Measurements from ENCODE around the gene MEGF8. TPM values are rescaled to one million over a fixed set of nuclear protein-coding genes. Genes with fewer than 3 reads are reported as not detected.

Gene MEGF8
- total and polyA plus RNA-seq, 2 of the 8 experiments (the other 6 are each of a cell fraction or from before 2014, with no cell fraction given): 13.0 to 23.7 TPM

- Histone ChIP-seq H3K4me1 (replicated peaks in 1 of 4; ENCODE audit: control insufficient read depth in 3 of 4, insufficient read depth in 4 of 4, low read length in 3 of 4) (peaks cover 0 to 7% (median 3%) of the 10 kb centered on the region in 4 experiments; a peak in 5 of 7 replicates), H3K9me3 (ENCODE audit: insufficient read depth in 2 of 2, low read depth in 1 of 2, low read length in 1 of 2) (peaks cover 0 to 6% of the 10 kb centered on the region in 2 experiments; a peak in 1 of 4 replicates), H4K91ac (replicated peaks; ENCODE audit: insufficient read length, low read length) (no peak overlapping the region), H3K36me3 (ENCODE audit: control insufficient read depth in 2 of 4, insufficient read depth in 4 of 4, low read length in 3 of 4) (peaks cover 5 to 13% (median 6%) of the 10 kb centered on the region in 4 experiments; a peak in 7 of 8 replicates), H3K23me2 (ENCODE audit: low read depth, low read length) (no peaks in the 10 kb centered on the region), H3K79me1 (ENCODE audit: low read depth, low read length) (peaks cover 2% of the 10 kb centered on the region; the same call in 1 of the 2 replicates), H3K18ac (ENCODE audit: extremely low read depth, low read length) (no peak overlapping the region), H3K14ac (ENCODE audit: insufficient read length) (no peak overlapping the region), H4K20me1 (replicated peaks in 1 of 2; ENCODE audit: control insufficient read depth in 1 of 2, insufficient read depth in 2 of 2, low read length in 2 of 2) (peaks cover 0 to 2% of the 10 kb centered on the region in 2 experiments), H3K4me3 (ENCODE audit: extremely low read depth in 1 of 4, insufficient read depth in 2 of 4, low read depth in 3 of 4, low read length in 4 of 4) (no peak overlapping the region), H3K23ac (ENCODE audit: insufficient read length) (no peak overlapping the region), H2BK15ac (ENCODE audit: low read length) (0 out of 2 replicates have a peak overlapping the region, but pooled peaks have one; percentile 29), H2BK120ac (replicated peaks; ENCODE audit: low read depth, low read length) (no peak overlapping the region), H4K5ac (ENCODE audit: insufficient read length, low read depth, low read length) (no peak overlapping the region), H3K56ac (replicated peaks; ENCODE audit: insufficient read length, low read depth, low read length) (no peak overlapping the region), H3K27ac (ENCODE audit: low read depth, low read length) (no peak overlapping the region), H3K27me3 (replicated peaks in 1 of 4; ENCODE audit: control insufficient read depth in 3 of 4, extremely low read depth in 1 of 4, insufficient read depth in 3 of 4, low read length in 3 of 4) (no peaks in the 10 kb centered on the region), H2BK20ac (ENCODE audit: low read length) (no peak overlapping the region), H2AFZ (ENCODE audit: low read length) (no peak overlapping the region), H2BK12ac (ENCODE audit: low read depth, low read length) (no peak overlapping the region), H2BK5ac (ENCODE audit: low read depth, low read length) (no peak overlapping the region; the same call in 1 of the 2 replicates), H3K9ac (replicated peaks in 1 of 4; ENCODE audit: extremely low read depth in 1 of 4, low read depth in 3 of 4, low read length in 3 of 4) (no peak overlapping the region), H2AK5ac (ENCODE audit: low read depth, low read length) (no peak overlapping the region), H3K4ac (replicated peaks; ENCODE audit: insufficient read length, low read depth, low read length) (no peak overlapping the region), H3K4me2 (ENCODE audit: insufficient read depth in 1 of 2, low read depth in 2 of 2, low read length in 2 of 2) (no peak overlapping the region), H3K79me2 (ENCODE audit: control insufficient read depth in 1 of 2, insufficient read depth in 2 of 2, low read length in 2 of 2) (no peaks in the 10 kb centered on the region), H4K8ac (ENCODE audit: extremely low read depth, insufficient read depth, low read length) (no peak overlapping the region)
- WGBS, 2 experiments (ENCODE audit: extremely low coverage in 1 of 2, insufficient coverage in 1 of 2, insufficient read length in 1 of 2, insufficient replicate concordance in 2 of 2, low coverage in 1 of 2, low lambda C conversion rate in 2 of 2, missing lambda C conversion rate in 1 of 2): 97% methylated on average over 8 of the region's 13 CpGs; no CpG with 5 or more reads in 1 of the 2 experiments
- CTCF ChIA-PET (ENCODE audit: partially characterized antibody): no interaction called here
- no peak for DNase-seq (ENCODE audit: low read depth in 1 of 2, low spot score in 2 of 2)
- no peak for FAIRE-seq
- POLR2A ChIA-PET (ENCODE audit: partially characterized antibody): no interaction called here
- TF ChIP-seq CEBPB (IDR thresholded peaks at IDR 0.05; ENCODE audit: low read depth, low read length) (no peak), ATF3 (IDR thresholded peaks at IDR 0.05; ENCODE audit: insufficient read depth, low read depth, low read length) (no peak), HDAC2 (IDR thresholded peaks at IDR 0.05; ENCODE audit: borderline replicate concordance in 1 of 2, low read depth in 2 of 2, low read length in 2 of 2) (no peak), GABPA (IDR thresholded peaks at IDR 0.05; ENCODE audit: borderline replicate concordance, insufficient read depth, low read length) (no peak), EGR1 (IDR thresholded peaks at IDR 0.05; ENCODE audit: borderline replicate concordance, low read depth, low read length) (no peak), SP4 (IDR thresholded peaks at IDR 0.05; ENCODE audit: low read length) (no peak), ASH2L (IDR thresholded peaks at IDR 0.05; ENCODE audit: low read length) (no peak)
Observed at GRCh38 chr19:42362891-42363440, 37.5 kb downstream of the MEGF8 start.
